ENCODE results near the gene MYBPC1.
"Not testable (repeated sequence)": the region's sequence is repeated elsewhere in the genome, so short reads cannot be mapped to it uniquely, and the experiment has no call there.

MYBPC1 gene

GRCh38 chr12:101557094-101557493, 37.7 kb upstream of the MYBPC1 start:
- no peak overlapping the region for H3K14ac ChIP-seq (ENCODE audit: low read length)
- no peaks in the 10 kb centered on the region for H3K9me3 ChIP-seq (replicated peaks in 1 of 2; ENCODE audit: control insufficient read depth in 2 of 2, insufficient read depth in 1 of 2, low read depth in 1 of 2, low read length in 2 of 2)
- H4K91ac ChIP-seq (ENCODE audit: low read depth, low read length, poor library complexity): no peak overlapping the region
- no peak overlapping the region for H2AK5ac ChIP-seq (ENCODE audit: low read depth, low read length)
- H2BK120ac ChIP-seq (ENCODE audit: low read depth, low read length): no peak overlapping the region
- H3K27me3 ChIP-seq (ENCODE audit: control insufficient read depth in 3 of 3, insufficient read depth in 3 of 3, low read depth in 1 of 3, low read length in 3 of 3): no peaks in the 10 kb centered on the region
- no peak overlapping the region for H3K23ac ChIP-seq (ENCODE audit: low read depth, low read length, poor library complexity)
- no peaks in the 10 kb centered on the region for H3K36me3 ChIP-seq (replicated peaks in 1 of 2; ENCODE audit: control insufficient read depth in 2 of 2, insufficient read depth in 2 of 2, low read length in 2 of 2)
- DNase-seq (ENCODE audit: low spot score): no peak
- no peak overlapping the region for H2BK5ac ChIP-seq (ENCODE audit: low read length)
- no peak overlapping the region for H3K4ac ChIP-seq (ENCODE audit: low read length)
- H2BK12ac ChIP-seq (ENCODE audit: low read length): no peak overlapping the region
- no peak overlapping the region for H3K27ac ChIP-seq (replicated peaks; ENCODE audit: low read length)
- no peak overlapping the region for H2BK15ac ChIP-seq (ENCODE audit: low read length)
- H3K4me1 ChIP-seq (ENCODE audit: control insufficient read depth in 2 of 2, insufficient read depth in 1 of 2, low read depth in 1 of 2, low read length in 2 of 2): no peaks in the 10 kb centered on the region
- no peak overlapping the region for H3K4me2 ChIP-seq (ENCODE audit: insufficient read depth, low read length, poor library complexity, severe bottlenecking)
- no peak overlapping the region for H4K8ac ChIP-seq (ENCODE audit: low read depth, low read length)
- no peak overlapping the region for H2AFZ ChIP-seq (ENCODE audit: low read length)
- H3K79me1 ChIP-seq (ENCODE audit: low read depth, low read length): no peaks in the 10 kb centered on the region
- no peak overlapping the region for H3K4me3 ChIP-seq (ENCODE audit: low read length in 2 of 2)
- no peak overlapping the region for H3K18ac ChIP-seq (ENCODE audit: low read length)
- no peak overlapping the region for H3K9ac ChIP-seq (ENCODE audit: low read depth, low read length, poor library complexity)
- WGBS, 2 donors (ENCODE audit: extremely low coverage in 2 of 2, insufficient read length in 2 of 2, insufficient replicate concordance in 1 of 2): no CpG with 5 or more reads among the region's 4 CpGs

- no CpG with 5 or more reads among the region's 7 CpGs for WGBS, 2 donors (ENCODE audit: extremely low coverage in 2 of 2, insufficient read length in 2 of 2, insufficient replicate concordance in 1 of 2)
These were observed 36.0 kb upstream of the MYBPC1 start for GRCh38 chr12:101558726-101559125.

GRCh38 chr12:101563212-101563611, 31.6 kb upstream of the MYBPC1 start:
- Histone ChIP-seq H2BK15ac (ENCODE audit: low read length) (no peak overlapping the region), H2BK12ac (ENCODE audit: low read length) (no peak overlapping the region), H2AFZ (ENCODE audit: low read length) (no peak overlapping the region), H2AK5ac (ENCODE audit: low read depth, low read length) (no peak overlapping the region), H3K27me3 (ENCODE audit: control insufficient read depth in 3 of 3, insufficient read depth in 3 of 3, low read depth in 1 of 3, low read length in 3 of 3) (peaks cover 0 to 3% (median 0%) of the 10 kb centered on the region in 3 experiments), H3K27ac (replicated peaks; ENCODE audit: low read length) (no peak overlapping the region), H3K4me3 (ENCODE audit: low read length in 2 of 2) (no peak overlapping the region), H3K18ac (ENCODE audit: low read length) (no peak overlapping the region), H3K9me3 (replicated peaks in 1 of 2; ENCODE audit: control insufficient read depth in 2 of 2, insufficient read depth in 1 of 2, low read depth in 1 of 2, low read length in 2 of 2) (no peaks in the 10 kb centered on the region), H4K8ac (ENCODE audit: low read depth, low read length) (no peak overlapping the region), H3K4ac (ENCODE audit: low read length) (no peak overlapping the region), H2BK5ac (ENCODE audit: low read length) (no peak overlapping the region), H3K14ac (ENCODE audit: low read length) (no peak overlapping the region), H4K91ac (ENCODE audit: low read depth, low read length, poor library complexity) (no peak overlapping the region), H3K23ac (ENCODE audit: low read depth, low read length, poor library complexity) (no peak overlapping the region), H3K79me1 (ENCODE audit: low read depth, low read length) (no peaks in the 10 kb centered on the region), H3K4me1 (ENCODE audit: control insufficient read depth in 2 of 2, insufficient read depth in 1 of 2, low read depth in 1 of 2, low read length in 2 of 2) (peaks cover 0 to 2% of the 10 kb centered on the region in 2 donors), H3K9ac (ENCODE audit: low read depth, low read length, poor library complexity) (no peak overlapping the region), H3K36me3 (replicated peaks in 1 of 2; ENCODE audit: control insufficient read depth in 2 of 2, insufficient read depth in 2 of 2, low read length in 2 of 2) (no peaks in the 10 kb centered on the region), H2BK120ac (ENCODE audit: low read depth, low read length) (no peak overlapping the region), H3K4me2 (ENCODE audit: insufficient read depth, low read length, poor library complexity, severe bottlenecking) (no peak overlapping the region)
- DNase-seq (ENCODE audit: low spot score): no peak
- no CpG with 5 or more reads among the region's 1 CpG for WGBS, 2 donors (ENCODE audit: extremely low coverage in 2 of 2, insufficient read length in 2 of 2, insufficient replicate concordance in 1 of 2)

More at GRCh38 chr12:101558726-101559125, 36.0 kb upstream of the MYBPC1 start:
- H2BK5ac ChIP-seq (ENCODE audit: low read length); H3K4me3 ChIP-seq (ENCODE audit: low read length in 2 of 2); H4K8ac ChIP-seq (ENCODE audit: low read depth, low read length); H2BK120ac ChIP-seq (ENCODE audit: low read depth, low read length); H4K91ac ChIP-seq (ENCODE audit: low read depth, low read length, poor library complexity); H3K4me2 ChIP-seq (ENCODE audit: insufficient read depth, low read length, poor library complexity, severe bottlenecking); H2AK5ac ChIP-seq (ENCODE audit: low read depth, low read length); H3K4me1 ChIP-seq (ENCODE audit: control insufficient read depth in 2 of 2, insufficient read depth in 1 of 2, low read depth in 1 of 2, low read length in 2 of 2); H3K36me3 ChIP-seq (replicated peaks in 1 of 2; ENCODE audit: control insufficient read depth in 2 of 2, insufficient read depth in 2 of 2, low read length in 2 of 2); H3K9ac ChIP-seq (ENCODE audit: low read depth, low read length, poor library complexity); H3K23ac ChIP-seq (ENCODE audit: low read depth, low read length, poor library complexity); H3K18ac ChIP-seq (ENCODE audit: low read length); H2BK15ac ChIP-seq (ENCODE audit: low read length); H3K27me3 ChIP-seq (ENCODE audit: control insufficient read depth in 3 of 3, insufficient read depth in 3 of 3, low read depth in 1 of 3, low read length in 3 of 3); H2BK12ac ChIP-seq (ENCODE audit: low read length); H3K14ac ChIP-seq (ENCODE audit: low read length); H3K27ac ChIP-seq (replicated peaks; ENCODE audit: low read length); H3K4ac ChIP-seq (ENCODE audit: low read length); DNase-seq (ENCODE audit: low spot score); H2AFZ ChIP-seq (ENCODE audit: low read length); H3K79me1 ChIP-seq (ENCODE audit: low read depth, low read length); H3K9me3 ChIP-seq (replicated peaks in 1 of 2; ENCODE audit: control insufficient read depth in 2 of 2, insufficient read depth in 1 of 2, low read depth in 1 of 2, low read length in 2 of 2): not testable (repeated sequence)

GRCh38 chr12:101564912-101565311, 29.9 kb upstream of the MYBPC1 start:
- no CpG with 5 or more reads among the region's 2 CpGs for WGBS, 2 donors (ENCODE audit: extremely low coverage in 2 of 2, insufficient read length in 2 of 2, insufficient replicate concordance in 1 of 2)
- Histone ChIP-seq H3K27ac (replicated peaks; ENCODE audit: low read length) (no peak overlapping the region), H3K4me3 (ENCODE audit: low read length in 2 of 2) (no peak overlapping the region), H3K4me1 (ENCODE audit: control insufficient read depth in 2 of 2, insufficient read depth in 1 of 2, low read depth in 1 of 2, low read length in 2 of 2) (peaks cover 0 to 2% of the 10 kb centered on the region in 2 donors), H2BK120ac (ENCODE audit: low read depth, low read length) (no peak overlapping the region), H4K8ac (ENCODE audit: low read depth, low read length) (no peak overlapping the region), H3K9me3 (replicated peaks in 1 of 2; ENCODE audit: control insufficient read depth in 2 of 2, insufficient read depth in 1 of 2, low read depth in 1 of 2, low read length in 2 of 2) (no peaks in the 10 kb centered on the region), H3K79me1 (ENCODE audit: low read depth, low read length) (no peaks in the 10 kb centered on the region), H3K4ac (ENCODE audit: low read length) (no peak overlapping the region), H4K91ac (ENCODE audit: low read depth, low read length, poor library complexity) (no peak overlapping the region), H2AFZ (ENCODE audit: low read length) (no peak overlapping the region), H3K27me3 (ENCODE audit: control insufficient read depth in 3 of 3, insufficient read depth in 3 of 3, low read depth in 1 of 3, low read length in 3 of 3) (peaks cover 0 to 3% (median 0%) of the 10 kb centered on the region in 3 experiments), H3K14ac (ENCODE audit: low read length) (no peak overlapping the region), H2AK5ac (ENCODE audit: low read depth, low read length) (no peak overlapping the region), H2BK12ac (ENCODE audit: low read length) (no peak overlapping the region), H2BK15ac (ENCODE audit: low read length) (no peak overlapping the region), H3K9ac (ENCODE audit: low read depth, low read length, poor library complexity) (no peak overlapping the region), H3K36me3 (replicated peaks in 1 of 2; ENCODE audit: control insufficient read depth in 2 of 2, insufficient read depth in 2 of 2, low read length in 2 of 2) (no peaks in the 10 kb centered on the region), H3K23ac (ENCODE audit: low read depth, low read length, poor library complexity) (no peak overlapping the region), H2BK5ac (ENCODE audit: low read length) (no peak overlapping the region), H3K4me2 (ENCODE audit: insufficient read depth, low read length, poor library complexity, severe bottlenecking) (no peak overlapping the region), H3K18ac (ENCODE audit: low read length) (no peak overlapping the region)
- DNase-seq (ENCODE audit: low spot score): no peak

All from neuronal stem cell (in vitro differentiated cells).